Right atrium auricular region (tissue), 2 donors: Measurements from ENCODE around the gene GGCT. TPM values are rescaled to one million over a fixed set of nuclear protein-coding genes. Genes with fewer than 3 reads are reported as not detected.

Source experiments
- DNase-seq: peaks from one replicate; pipeline ENCODE4 v3.0.0-alpha.2; 2019; ENCODE audit warnings: low spot score
- H3K27ac ChIP-seq, 2 donors: fragments of 200-600 bp; sonication (generic); 1 replicate in 1 of 2; 2 replicates in 1 of 2; pipeline ENCODE4 v1.5.1; 2016 to 2019
- H3K27me3 ChIP-seq, 2 donors: fragments of 200-600 bp; sonication (generic); one replicate each; pipeline versions ENCODE4 v1.5.1 to v1.6.0; 2017 to 2019
- H3K36me3 ChIP-seq: fragments of 200-600 bp; sonication (generic); one replicate; pipeline ENCODE4 v1.5.1; 2016
- H3K4me1 ChIP-seq, 2 donors: fragments of 200-600 bp; sonication (generic); one replicate each; pipeline versions ENCODE4 v1.5.1 to v1.6.0; 2017 to 2019
- H3K4me3 ChIP-seq, 2 donors: fragments of 200-600 bp; sonication (generic); 1 replicate in 1 of 2; 2 replicates in 1 of 2; pipeline ENCODE4 v1.5.1; 2017 to 2019; ENCODE audit warnings: mild to moderate bottlenecking in 1 of 2, moderate library complexity in 1 of 2
- H3K9me3 ChIP-seq, 2 donors: fragments of 200-600 bp; sonication (generic); one replicate each; pipeline ENCODE4 v1.5.1; 2019
- total RNA-seq, 2 donors: library from RNA; depleted of rRNA; stranded (reverse); fragments of >200 nt; gene quantifications; one replicate each; pipeline ENCODE4 v1.1.0, GENCODE V29; 2016
- TF ChIP-seq, protein P1 (sequence below), 2 donors: fragments of 200-600 bp; sonication (generic); IDR thresholded peaks; one replicate each; pipeline ENCODE4 v1.5.1; 2019; ENCODE audit warnings: antibody characterized with exemption in 2 of 2

GGCT gene
- total RNA-seq, 2 donors from 2014 or later: 15.1 to 27.6 TPM

DNA sequence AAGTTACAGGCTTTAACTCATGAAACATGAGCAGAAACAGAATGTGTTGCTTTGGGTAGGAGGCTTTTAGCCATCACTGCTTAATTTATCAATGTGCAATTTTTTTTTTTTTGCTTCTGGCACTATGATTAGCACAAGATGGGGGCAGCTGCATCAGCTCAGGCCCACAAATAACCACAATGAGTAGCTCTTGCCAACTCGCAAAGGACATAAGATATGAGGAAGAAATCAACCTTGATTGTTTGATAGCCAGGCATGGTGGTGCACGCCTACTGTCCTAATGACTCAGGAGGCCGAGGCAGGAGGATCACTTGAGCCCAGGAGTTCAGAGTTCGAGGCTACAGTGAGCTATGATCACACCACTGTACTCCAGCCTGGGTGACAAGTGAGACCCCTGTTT, 38.4 kb downstream of the GGCT start:
- Histone ChIP-seq H3K27me3 (no peaks in the 10 kb centered on the region), H3K36me3 (peaks cover 7% of the 10 kb centered on the region), H3K9me3 (no peaks in the 10 kb centered on the region), H3K4me1 (peaks cover 0 to 82% of the 10 kb centered on the region in 2 donors), H3K27ac (peak overlapping the region; percentile 20 to 58), H3K4me3 (no peak overlapping the region)
- TF ChIP-seq, protein P1, sequence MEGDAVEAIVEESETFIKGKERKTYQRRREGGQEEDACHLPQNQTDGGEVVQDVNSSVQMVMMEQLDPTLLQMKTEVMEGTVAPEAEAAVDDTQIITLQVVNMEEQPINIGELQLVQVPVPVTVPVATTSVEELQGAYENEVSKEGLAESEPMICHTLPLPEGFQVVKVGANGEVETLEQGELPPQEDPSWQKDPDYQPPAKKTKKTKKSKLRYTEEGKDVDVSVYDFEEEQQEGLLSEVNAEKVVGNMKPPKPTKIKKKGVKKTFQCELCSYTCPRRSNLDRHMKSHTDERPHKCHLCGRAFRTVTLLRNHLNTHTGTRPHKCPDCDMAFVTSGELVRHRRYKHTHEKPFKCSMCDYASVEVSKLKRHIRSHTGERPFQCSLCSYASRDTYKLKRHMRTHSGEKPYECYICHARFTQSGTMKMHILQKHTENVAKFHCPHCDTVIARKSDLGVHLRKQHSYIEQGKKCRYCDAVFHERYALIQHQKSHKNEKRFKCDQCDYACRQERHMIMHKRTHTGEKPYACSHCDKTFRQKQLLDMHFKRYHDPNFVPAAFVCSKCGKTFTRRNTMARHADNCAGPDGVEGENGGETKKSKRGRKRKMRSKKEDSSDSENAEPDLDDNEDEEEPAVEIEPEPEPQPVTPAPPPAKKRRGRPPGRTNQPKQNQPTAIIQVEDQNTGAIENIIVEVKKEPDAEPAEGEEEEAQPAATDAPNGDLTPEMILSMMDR (IDR thresholded peaks at IDR 0.05): no peak
- DNase-seq: no peak

DNA sequence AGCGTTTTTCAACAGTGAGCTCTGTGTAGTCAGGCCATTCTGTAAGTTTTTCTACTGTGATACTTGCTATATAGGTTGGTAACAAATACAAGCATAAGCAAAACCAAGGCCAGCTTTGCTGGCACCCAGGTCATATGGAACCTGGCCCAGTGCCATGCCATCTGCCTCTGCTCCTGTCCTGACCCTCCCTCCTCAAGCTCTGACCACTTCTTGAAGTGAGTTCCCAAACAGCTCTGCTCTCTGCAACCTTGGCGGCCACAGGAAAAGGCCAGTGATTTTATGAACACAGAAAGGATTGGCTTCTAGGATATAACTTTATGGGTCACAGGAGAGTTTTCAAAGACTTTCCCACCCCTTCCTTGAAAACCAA, 38.8 kb downstream of the GGCT start:
- Histone ChIP-seq H3K27me3 (no peaks in the 10 kb centered on the region), H3K4me3 (no peak overlapping the region), H3K27ac (peak overlapping the region; percentile 20 to 58), H3K36me3 (peaks cover 7% of the 10 kb centered on the region), H3K9me3 (no peaks in the 10 kb centered on the region), H3K4me1 (peaks cover 0 to 77% of the 10 kb centered on the region in 2 donors)
- TF ChIP-seq, protein P1 (IDR thresholded peaks at IDR 0.05): no peak
- no peak for DNase-seq

DNA sequence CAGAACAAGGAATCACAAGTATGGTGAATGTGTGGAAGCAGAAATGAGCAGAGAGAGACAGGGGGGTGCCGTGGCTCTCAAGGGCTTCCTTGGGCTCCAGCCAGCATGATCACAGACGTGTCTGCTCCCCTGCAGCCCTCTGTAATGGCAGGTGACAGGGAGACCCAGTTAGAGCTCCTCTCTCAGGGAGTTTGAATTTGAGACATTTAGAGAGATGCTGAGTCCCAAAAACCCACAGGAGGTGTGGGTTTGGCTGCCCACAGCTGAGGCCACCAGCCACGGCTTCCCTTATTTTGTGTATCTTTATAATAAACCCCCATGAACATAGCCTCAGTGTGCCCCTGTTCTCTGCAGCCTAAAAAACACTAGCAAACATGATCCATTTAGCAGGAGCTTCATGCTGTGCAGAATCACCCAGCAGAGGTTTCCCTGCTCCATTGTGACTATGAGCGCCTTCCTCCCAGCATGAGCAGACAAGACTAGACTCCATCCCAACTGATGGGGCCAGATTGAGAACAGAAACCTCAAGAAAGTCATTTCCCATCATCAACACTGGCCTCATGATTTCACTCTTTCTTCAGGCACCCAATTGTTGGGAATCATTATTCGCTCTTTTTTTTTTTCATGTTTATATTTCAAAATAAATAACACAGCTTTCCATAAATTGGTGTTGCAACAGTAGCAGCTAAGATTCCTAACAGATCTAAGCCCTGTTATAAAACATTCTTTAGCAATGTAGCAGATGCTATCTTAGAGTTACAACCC, 39.4 kb downstream of the GGCT start:
- H3K27me3 ChIP-seq: no peaks in the 10 kb centered on the region
- no peak for DNase-seq
- TF ChIP-seq, protein P1 (IDR thresholded peaks at IDR 0.05): no peak
- peaks cover 0 to 76% of the 10 kb centered on the region in 2 donors for H3K4me1 ChIP-seq
- H3K4me3 ChIP-seq: no peak overlapping the region
- peaks cover 7% of the 10 kb centered on the region for H3K36me3 ChIP-seq
- H3K9me3 ChIP-seq: no peaks in the 10 kb centered on the region
- H3K27ac ChIP-seq: peak overlapping the region; percentile 20 to 58

DNA sequence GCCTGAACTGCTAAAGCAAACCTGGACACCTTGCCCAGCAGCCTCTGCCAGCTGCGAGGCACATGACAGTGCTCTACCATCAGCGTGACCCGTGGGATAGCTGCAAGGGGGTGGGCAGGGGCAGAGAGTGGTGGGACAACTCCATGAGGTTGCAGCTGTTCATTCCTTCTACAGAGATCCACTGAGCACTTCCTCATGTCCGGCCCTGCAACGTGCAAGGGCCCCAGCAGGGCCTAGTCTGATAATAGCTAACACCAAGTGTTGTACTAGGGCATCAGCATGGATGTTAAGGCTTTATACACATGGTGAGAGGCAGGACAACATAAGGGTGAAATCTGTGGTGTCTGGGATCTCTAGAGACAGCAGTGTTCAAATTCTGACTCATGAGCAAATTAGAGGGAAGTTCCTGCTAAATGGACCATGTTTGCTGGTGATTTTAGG, 40.4 kb downstream of the GGCT start:
- Histone ChIP-seq H3K27me3 (no peaks in the 10 kb centered on the region), H3K36me3 (peaks cover 7% of the 10 kb centered on the region), H3K9me3 (no peaks in the 10 kb centered on the region), H3K4me1 (peaks cover 0 to 76% of the 10 kb centered on the region in 2 donors), H3K27ac (peak overlapping the region; percentile 20 to 58), H3K4me3 (no peak overlapping the region)
- TF ChIP-seq, protein P1 (IDR thresholded peaks at IDR 0.05): no peak
- DNase-seq: no peak

DNA sequence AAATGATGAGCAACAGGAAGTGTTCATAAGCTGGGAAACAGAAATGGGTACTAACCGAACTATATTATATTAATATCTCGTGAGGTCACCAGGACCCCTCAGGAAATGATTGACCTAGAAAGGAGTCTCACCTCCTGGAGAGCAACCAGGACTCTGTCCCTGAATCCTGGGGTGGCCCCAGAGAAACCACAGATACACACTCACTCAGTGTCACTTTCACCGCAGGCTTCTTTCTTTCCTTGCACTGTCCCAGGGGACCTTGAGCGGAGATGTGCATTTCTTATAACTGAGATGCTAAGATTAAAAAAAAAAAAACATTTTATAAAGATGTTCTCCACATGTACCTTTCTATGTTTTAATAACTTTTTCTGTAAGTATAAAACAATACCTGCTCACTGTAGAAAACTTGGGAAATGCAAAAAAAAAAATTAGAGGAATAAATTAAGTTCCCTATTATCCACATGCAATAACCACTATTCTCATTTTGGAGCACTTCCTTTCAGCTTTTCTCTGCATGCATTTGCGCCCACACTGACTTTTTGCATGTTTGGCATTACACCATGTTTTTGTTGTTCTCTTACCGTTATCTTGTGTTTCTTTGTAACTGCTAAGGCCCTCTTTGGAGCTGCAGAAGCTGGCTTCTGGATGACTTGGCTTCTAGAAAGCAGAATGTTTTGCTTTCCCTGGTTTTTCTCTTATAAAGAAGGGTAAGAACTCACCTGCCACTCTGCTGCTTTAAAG, 41.1 kb downstream of the GGCT start:
- Histone ChIP-seq H3K9me3 (no peaks in the 10 kb centered on the region), H3K36me3 (peaks cover 7% of the 10 kb centered on the region), H3K27ac (peak overlapping the region; percentile 20 to 58), H3K4me3 (no peak overlapping the region), H3K27me3 (no peaks in the 10 kb centered on the region), H3K4me1 (peaks cover 0 to 72% of the 10 kb centered on the region in 2 donors)
- TF ChIP-seq, protein P1 (IDR thresholded peaks at IDR 0.05): no peak
- DNase-seq: no peak
